IPS-15b (cell line): ENCODE results near the gene RNF19B.
"Not testable (repeated sequence)": the region's sequence is repeated elsewhere in the genome, so short reads cannot be mapped to it uniquely, and the experiment has no call there.

Source experiments
- H3K27me3 ChIP-seq: one replicate; pipeline ENCODE4 v1.6.1; 2013; ENCODE audit warnings: low read length; ENCODE audit not compliant: control insufficient read depth, insufficient read depth
- H3K36me3 ChIP-seq: one replicate; pipeline ENCODE4 v1.6.1; 2013; ENCODE audit warnings: low read length; ENCODE audit not compliant: control insufficient read depth, insufficient read depth
- H3K4me1 ChIP-seq: one replicate; pipeline ENCODE4 v1.6.1; 2013; ENCODE audit warnings: mild to moderate bottlenecking, low read length; ENCODE audit not compliant: control insufficient read depth, insufficient read depth
- H3K4me3 ChIP-seq: one replicate; pipeline ENCODE4 v1.5.1; 2013; ENCODE audit warnings: low read depth, low read length
- H3K9ac ChIP-seq: one replicate; pipeline ENCODE4 v1.6.1; 2013; ENCODE audit warnings: low read depth, mild to moderate bottlenecking, low read length
- H3K9me3 ChIP-seq: one replicate; pipeline ENCODE4 v1.6.1; 2013; ENCODE audit warnings: mild to moderate bottlenecking, low read length; ENCODE audit not compliant: control insufficient read depth, insufficient read depth

Gene RNF19B

GRCh38 chr1:33003657-33004056 lies 39.0 kb upstream of the RNF19B start:
- Histone ChIP-seq H3K4me1 (peaks cover 2% of the 10 kb centered on the region), H3K36me3 (peaks cover 5% of the 10 kb centered on the region), H3K27me3 (no peaks in the 10 kb centered on the region), H3K9ac (no peak overlapping the region), H3K4me3 (no peak overlapping the region), H3K9me3 (no peaks in the 10 kb centered on the region)

GRCh38 chr1:33002006-33002405 lies 37.4 kb upstream of the RNF19B start:
- H3K36me3 ChIP-seq = no peaks in the 10 kb centered on the region
- no peaks in the 10 kb centered on the region for H3K9me3 ChIP-seq
- no peak overlapping the region for H3K4me3 ChIP-seq
- H3K9ac ChIP-seq = no peak overlapping the region
- peaks cover 2% of the 10 kb centered on the region for H3K4me1 ChIP-seq
- no peaks in the 10 kb centered on the region for H3K27me3 ChIP-seq

GRCh38 chr1:33001282-33001681 lies 36.7 kb upstream of the RNF19B start:
- H3K36me3 ChIP-seq = no peaks in the 10 kb centered on the region
- no peaks in the 10 kb centered on the region for H3K9me3 ChIP-seq
- no peak overlapping the region for H3K4me3 ChIP-seq
- peaks cover 1% of the 10 kb centered on the region for H3K4me1 ChIP-seq
- no peaks in the 10 kb centered on the region for H3K27me3 ChIP-seq
- no peak overlapping the region for H3K9ac ChIP-seq

- Histone ChIP-seq H3K36me3 (no peaks in the 10 kb centered on the region), H3K9me3 (no peaks in the 10 kb centered on the region), H3K4me3 (no peak overlapping the region), H3K9ac (no peak overlapping the region), H3K4me1 (no peaks in the 10 kb centered on the region), H3K27me3 (no peaks in the 10 kb centered on the region)
These were observed 35.9 kb upstream of the RNF19B start for GRCh38 chr1:33000427-33001026.

- no peaks in the 10 kb centered on the region for H3K9me3 ChIP-seq
- no peaks in the 10 kb centered on the region for H3K4me1 ChIP-seq
- no peak overlapping the region for H3K9ac ChIP-seq
These were observed 34.4 kb upstream of the RNF19B start for GRCh38 chr1:32998997-32999396.

GRCh38 chr1:32998064-32998463 lies 33.5 kb upstream of the RNF19B start:
- no peaks in the 10 kb centered on the region for H3K9me3 ChIP-seq
- no peaks in the 10 kb centered on the region for H3K36me3 ChIP-seq
- H3K27me3 ChIP-seq = no peaks in the 10 kb centered on the region
- H3K9ac ChIP-seq = no peak overlapping the region
- no peaks in the 10 kb centered on the region for H3K4me1 ChIP-seq
- no peak overlapping the region for H3K4me3 ChIP-seq

More at GRCh38 chr1:32998997-32999396, 34.4 kb upstream of the RNF19B start:
- H3K36me3 ChIP-seq = no peaks in the 10 kb centered on the region
- H3K4me3 ChIP-seq = no peak overlapping the region
- H3K27me3 ChIP-seq = no peaks in the 10 kb centered on the region

- Histone ChIP-seq H3K4me3 (no peak overlapping the region), H3K36me3 (no peaks in the 10 kb centered on the region), H3K4me1 (peaks cover 3% of the 10 kb centered on the region), H3K9ac (no peak overlapping the region), H3K9me3 (no peaks in the 10 kb centered on the region), H3K27me3 (no peaks in the 10 kb centered on the region)
These were observed 32.8 kb upstream of the RNF19B start for GRCh38 chr1:32997381-32997891.

GRCh38 chr1:32993324-32993636 lies 28.7 kb upstream of the RNF19B start:
- not testable (repeated sequence) for H3K27me3 ChIP-seq, H3K9me3 ChIP-seq, H3K9ac ChIP-seq, H3K4me1 ChIP-seq, H3K4me3 ChIP-seq, H3K36me3 ChIP-seq

GRCh38 chr1:32992489-32993323 lies 28.1 kb upstream of the RNF19B start:
- H3K36me3 ChIP-seq = no peaks in the 10 kb centered on the region
- no peaks in the 10 kb centered on the region for H3K27me3 ChIP-seq
- H3K9me3 ChIP-seq = no peaks in the 10 kb centered on the region
- H3K4me1 ChIP-seq = peaks cover 10% of the 10 kb centered on the region
- no peak overlapping the region for H3K9ac ChIP-seq
- no peak overlapping the region for H3K4me3 ChIP-seq

- H3K27me3 ChIP-seq = no peaks in the 10 kb centered on the region
- H3K36me3 ChIP-seq = no peaks in the 10 kb centered on the region
- H3K4me3 ChIP-seq = no peak overlapping the region
- peaks cover 10% of the 10 kb centered on the region for H3K4me1 ChIP-seq
- H3K9me3 ChIP-seq = no peaks in the 10 kb centered on the region
- no peak overlapping the region for H3K9ac ChIP-seq
These were observed 27.3 kb upstream of the RNF19B start for GRCh38 chr1:32991819-32992488.

GRCh38 chr1:32991386-32991785 lies 26.8 kb upstream of the RNF19B start:
- no peak overlapping the region for H3K9ac ChIP-seq
- peaks cover 10% of the 10 kb centered on the region for H3K4me1 ChIP-seq

GRCh38 chr1:32990887-32991286 lies 26.3 kb upstream of the RNF19B start:
- H3K9ac ChIP-seq = no peak overlapping the region
- H3K36me3 ChIP-seq = no peaks in the 10 kb centered on the region
- H3K27me3 ChIP-seq = no peaks in the 10 kb centered on the region
- peaks cover 10% of the 10 kb centered on the region for H3K4me1 ChIP-seq
- no peaks in the 10 kb centered on the region for H3K9me3 ChIP-seq
- no peak overlapping the region for H3K4me3 ChIP-seq

More at GRCh38 chr1:32991386-32991785, 26.8 kb upstream of the RNF19B start:
- no peak overlapping the region for H3K4me3 ChIP-seq
- no peaks in the 10 kb centered on the region for H3K36me3 ChIP-seq
- no peaks in the 10 kb centered on the region for H3K9me3 ChIP-seq
- H3K27me3 ChIP-seq = no peaks in the 10 kb centered on the region
